NCI-H2196 (cell line): ENCODE measurements around the gene ENTPD1.
"Not testable (repeated sequence)": the region's sequence is repeated elsewhere in the genome, so short reads cannot be mapped to it uniquely, and the experiment has no call there.

ENCODE experiments used
- DNase-seq: peaks from one replicate; lab custom pipeline; 2025; ENCODE audit not compliant: unreplicated experiment; lab: John Stamatoyannopoulos, UW

Gene ENTPD1

DNA sequence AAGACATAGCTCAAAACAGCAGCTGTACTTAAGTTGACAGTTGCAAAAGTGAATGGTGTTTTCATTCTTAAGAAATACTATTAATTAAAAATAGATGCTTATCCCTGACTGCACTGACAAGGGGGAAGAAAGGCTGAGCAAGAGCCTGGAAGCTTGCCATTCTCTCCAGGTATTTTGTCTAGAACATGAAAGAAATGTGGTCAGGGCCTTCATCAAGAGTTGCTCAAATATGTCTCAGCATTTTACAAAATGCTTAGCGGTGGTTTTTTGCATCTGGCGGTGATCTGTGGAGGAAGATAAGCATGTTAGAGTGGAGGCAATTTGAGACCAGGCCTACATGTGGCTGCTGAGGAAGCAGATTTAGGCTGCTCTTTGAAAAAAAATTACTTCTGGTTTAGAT, 105.4 kb downstream of the ENTPD1 start:
- no peak for DNase-seq

DNA sequence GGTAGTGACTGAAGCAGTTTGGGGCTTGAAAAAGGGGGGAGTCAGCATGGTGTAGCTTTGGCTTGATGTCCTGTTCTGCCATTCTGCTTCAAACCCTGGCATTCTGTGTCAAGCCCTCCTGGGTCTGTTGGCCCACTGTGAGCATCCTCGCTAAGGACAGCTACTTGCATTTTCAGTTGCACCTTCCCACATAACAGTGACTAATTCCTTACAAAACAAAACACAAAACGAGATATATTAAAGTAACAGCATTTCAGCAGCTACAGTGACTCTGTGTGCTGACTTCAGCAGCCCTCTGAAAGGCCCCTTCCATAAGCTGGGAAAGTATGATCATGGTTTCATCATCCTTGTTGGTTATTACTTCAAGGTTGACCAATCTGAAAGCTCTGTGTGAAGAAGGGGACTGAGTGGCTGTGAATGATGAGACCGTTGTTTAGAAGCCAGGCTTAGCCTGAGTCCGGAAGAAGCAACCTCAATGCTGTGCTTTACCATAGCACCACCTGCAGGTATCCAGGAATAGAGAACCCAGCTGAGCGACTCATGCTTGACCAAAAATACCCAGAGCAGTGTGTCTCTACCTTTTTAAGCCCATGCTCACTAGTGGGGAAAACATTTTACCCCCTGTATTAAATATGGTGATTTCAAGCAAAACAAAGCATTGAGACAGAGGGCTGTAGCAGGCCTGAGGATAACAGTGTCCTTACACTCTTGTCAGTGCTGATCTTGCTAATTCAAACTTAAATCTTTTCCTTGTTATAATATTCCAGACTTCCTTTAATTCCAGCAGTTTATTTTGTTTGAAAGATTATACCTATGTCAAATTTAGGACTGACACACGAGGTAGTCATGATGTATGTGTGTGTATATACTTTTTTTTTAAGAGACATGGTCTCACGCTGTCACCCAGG, 109.2 kb downstream of the ENTPD1 start:
- no peak for DNase-seq

DNA sequence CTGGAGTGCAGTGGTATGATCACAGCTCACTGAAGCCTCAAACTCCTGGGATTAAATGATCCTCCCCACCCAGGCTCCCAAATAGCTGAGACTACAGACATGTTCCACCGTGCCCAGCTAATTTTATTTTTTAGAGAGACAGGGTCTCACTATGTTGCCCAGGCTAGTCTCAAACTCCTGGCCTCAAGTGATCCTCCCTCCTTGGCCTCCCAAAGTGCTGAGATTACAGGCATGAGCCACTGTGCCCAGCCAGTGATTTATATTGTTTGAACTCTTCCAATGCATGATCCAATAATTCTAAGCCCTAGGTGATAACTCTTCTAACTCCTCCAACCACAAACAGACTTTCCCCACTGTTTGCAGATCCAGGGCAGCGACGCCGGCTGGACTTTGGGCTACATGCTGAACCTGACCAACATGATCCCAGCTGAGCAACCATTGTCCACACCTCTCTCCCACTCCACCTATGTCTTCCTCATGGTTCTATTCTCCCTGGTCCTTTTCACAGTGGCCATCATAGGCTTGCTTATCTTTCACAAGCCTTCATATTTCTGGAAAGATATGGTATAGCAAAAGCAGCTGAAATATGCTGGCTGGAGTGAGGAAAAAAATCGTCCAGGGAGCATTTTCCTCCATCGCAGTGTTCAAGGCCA, 110.0 kb downstream of the ENTPD1 start:
- no peak for DNase-seq

DNA sequence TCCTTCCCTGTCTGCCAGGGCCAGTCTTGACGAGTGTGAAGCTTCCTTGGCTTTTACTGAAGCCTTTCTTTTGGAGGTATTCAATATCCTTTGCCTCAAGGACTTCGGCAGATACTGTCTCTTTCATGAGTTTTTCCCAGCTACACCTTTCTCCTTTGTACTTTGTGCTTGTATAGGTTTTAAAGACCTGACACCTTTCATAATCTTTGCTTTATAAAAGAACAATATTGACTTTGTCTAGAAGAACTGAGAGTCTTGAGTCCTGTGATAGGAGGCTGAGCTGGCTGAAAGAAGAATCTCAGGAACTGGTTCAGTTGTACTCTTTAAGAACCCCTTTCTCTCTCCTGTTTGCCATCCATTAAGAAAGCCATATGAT, 110.5 kb downstream of the ENTPD1 start:
- DNase-seq: no peak

GRCh38 chr10:95867866-95868265, 111.9 kb downstream of the ENTPD1 start:
- no peak for DNase-seq

DNA sequence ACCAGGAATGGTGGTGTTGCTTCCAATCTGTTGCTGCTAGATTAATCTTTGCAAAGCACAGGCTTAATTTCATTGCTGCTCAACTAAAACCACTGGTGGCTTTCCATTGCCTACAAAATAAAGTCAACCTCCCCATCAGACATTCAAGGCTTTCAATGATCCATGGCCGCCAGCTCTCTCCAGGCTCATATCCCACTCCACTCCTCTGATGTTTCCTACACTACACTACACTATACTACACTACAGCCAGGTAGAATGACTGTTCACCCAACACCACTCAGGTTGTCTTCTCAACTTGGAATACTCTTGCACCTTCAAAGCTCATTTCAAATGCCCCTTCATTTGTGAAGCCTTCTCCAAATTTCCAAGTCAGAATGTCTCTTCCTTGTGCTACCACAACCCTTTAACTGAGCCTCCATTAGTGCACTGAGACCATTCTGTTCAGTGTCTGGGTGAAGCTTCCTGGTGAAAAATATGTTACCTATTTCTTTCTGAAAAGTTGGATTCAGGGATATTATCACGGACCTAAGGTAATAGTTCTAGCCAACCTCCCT, 116.3 kb downstream of the ENTPD1 start:
- no peak for DNase-seq

GRCh38 chr10:95873139-95873538, 117.2 kb downstream of the ENTPD1 start:
- no peak for DNase-seq

GRCh38 chr10:95873651-95874050, 117.7 kb downstream of the ENTPD1 start:
- no peak for DNase-seq

GRCh38 chr10:95874783-95875182, 118.8 kb downstream of the ENTPD1 start:
- not testable (repeated sequence) for DNase-seq

DNA sequence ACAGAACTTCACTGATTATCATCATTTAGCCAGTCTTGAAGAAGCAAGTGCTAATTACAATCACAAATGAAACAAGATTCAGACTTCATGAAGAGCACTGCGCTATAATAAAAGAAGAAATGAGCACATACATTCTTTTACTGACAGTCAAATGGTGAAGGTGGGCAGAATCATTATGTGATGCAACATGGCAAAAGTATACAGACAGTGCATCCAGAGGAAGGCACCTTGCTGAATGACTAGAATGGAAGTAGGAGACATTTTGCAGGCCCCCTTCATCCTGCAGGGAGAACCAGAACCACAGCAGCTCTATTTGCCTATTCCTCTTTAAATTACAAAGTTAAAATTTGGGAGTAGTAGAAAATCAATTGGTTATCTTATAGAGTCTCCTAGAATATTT, 120.8 kb downstream of the ENTPD1 start:
- DNase-seq: no peak

GRCh38 chr10:95877881-95878280, 121.9 kb downstream of the ENTPD1 start:
- no peak for DNase-seq

DNA sequence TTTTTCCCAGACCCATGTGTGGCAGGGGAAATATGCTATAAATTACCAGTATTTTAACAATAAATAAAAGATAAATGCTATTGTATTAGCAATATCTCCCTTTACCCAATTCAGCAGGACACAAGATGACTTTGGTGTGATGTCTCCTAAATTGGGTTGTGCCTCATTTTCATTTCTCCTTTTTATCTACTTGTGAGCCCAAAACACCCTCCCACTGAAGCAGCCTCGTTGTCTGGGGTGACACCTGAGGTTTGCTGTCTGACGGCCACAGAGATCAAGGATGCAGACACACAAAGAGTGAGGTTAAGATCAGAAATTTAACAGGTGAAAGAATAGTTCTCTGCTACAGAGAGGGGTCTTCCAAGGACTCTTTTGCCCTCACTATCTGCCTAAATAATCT, 124.7 kb downstream of the ENTPD1 start:
- DNase-seq: no peak

GRCh38 chr10:95881316-95881715, 125.4 kb downstream of the ENTPD1 start:
- DNase-seq: no peak

DNA sequence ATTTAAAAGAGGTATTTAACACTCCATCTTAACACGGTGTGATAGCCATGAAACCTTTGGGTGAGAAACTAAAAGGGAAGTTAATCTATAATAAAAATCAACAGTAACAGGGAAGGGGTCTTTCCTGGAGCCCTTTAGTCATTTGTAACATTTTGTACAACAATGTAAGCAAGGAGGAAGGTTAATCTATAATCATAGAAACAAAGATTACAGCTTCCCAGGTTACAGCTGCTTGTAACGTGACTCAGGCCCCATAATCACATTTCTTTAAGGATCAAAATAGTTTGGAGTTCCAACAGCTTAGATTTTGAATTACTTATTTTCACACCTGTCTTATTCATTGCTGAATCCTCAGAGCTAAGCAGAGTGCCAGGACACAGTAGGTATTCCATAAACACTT, 133.9 kb downstream of the ENTPD1 start:
- no peak for DNase-seq

DNA sequence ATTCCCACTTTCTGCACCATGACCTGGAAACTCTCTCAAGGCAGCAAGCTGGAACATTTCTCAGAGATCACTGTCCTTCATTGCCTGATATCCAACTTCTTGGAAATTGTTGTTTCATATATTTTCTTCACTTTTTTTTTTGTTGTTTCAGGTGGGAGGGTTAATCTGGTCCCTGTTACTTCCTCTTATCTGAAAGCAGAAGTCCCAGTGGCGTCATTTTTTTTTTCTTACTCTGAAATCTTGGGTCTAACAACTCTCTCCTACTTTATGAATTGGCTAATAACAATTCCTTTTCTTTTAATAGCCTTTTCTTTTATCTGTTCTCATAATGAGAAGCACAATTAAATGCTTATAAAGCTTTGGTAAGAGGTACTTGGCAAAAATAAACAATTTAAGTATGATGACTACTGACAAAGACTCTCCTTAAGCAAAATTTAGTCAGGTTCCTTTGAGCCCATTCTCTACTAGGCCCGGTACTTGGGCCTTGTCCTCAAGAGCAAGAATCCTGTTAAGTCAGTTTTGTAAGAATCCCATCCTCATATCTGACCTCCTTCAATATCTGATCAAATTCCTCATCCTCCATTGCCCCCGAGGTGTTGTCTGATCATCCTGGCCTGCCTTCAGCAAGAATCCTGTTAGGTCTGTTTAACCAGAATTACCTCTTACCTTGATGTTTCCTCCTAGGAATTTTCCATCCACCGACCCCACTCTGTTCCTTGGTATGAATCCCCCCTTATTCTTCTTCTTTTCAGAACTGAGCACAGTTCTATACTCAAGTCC, 140.3 kb downstream of the ENTPD1 start:
- no peak for DNase-seq

DNA sequence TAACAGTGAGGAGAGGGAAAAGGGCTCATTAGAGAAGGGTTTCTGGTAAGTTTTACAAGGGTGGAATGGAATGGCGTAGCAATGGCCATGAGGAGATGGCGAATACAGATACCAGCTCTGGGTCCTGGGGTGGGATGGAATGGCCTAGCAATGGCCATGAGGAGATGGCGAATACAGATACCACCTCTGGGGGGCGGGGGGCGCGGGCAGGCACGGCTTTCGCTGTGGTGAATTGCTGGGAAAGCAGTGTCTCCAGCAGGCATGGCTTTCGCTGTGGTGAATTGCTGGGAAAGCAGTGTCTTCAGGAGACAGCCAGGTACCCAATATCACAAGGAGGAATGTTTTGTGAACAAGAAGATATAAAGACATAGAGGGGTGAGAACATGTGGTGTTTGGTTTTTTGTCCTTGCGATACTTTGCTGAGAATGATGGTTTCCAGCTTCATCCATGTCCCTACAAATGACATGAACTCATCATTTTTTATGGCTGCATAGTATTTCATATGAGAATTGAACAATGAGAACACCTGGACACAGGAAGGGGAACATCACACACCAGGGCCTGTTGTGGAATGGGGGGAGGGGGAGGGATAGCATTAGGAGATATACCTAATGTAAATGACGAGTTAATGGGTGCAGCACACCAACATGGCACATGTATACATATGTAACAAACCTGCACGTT, 150.1 kb downstream of the ENTPD1 start:
- not testable (repeated sequence) for DNase-seq

GRCh38 chr10:95906677-95907455, 150.9 kb downstream of the ENTPD1 start:
- peak; percentile 2 for DNase-seq

GRCh38 chr10:95907456-95908253, 151.7 kb downstream of the ENTPD1 start, which contains the start of gene CC2D2B:
Gene CC2D2B, plus strand, starts transcription at chr10:95907975. Its CDS starts 3,349 bp downstream, at chr10:95911324.
- peak; percentile 48 for DNase-seq

- DNase-seq: no peak
These were observed 152.5 kb downstream of the ENTPD1 start for GRCh38 chr10:95908450-95908849.
